Brain microvascular endothelial cell (primary cell): ENCODE results near the gene MSI2.

ENCODE experiments used
- DNase-seq: peaks from one replicate; pipeline ENCODE4 v3.0.0-alpha.2; 2020
- H3K27ac ChIP-seq: fragments of 250-450 bp; sonication (Bioruptor Pico); 2 replicates; pipeline ENCODE4 v1.5.1; 2020; ENCODE audit warnings: mild to moderate bottlenecking, moderate library complexity
- H3K27me3 ChIP-seq: fragments of 250-450 bp; sonication (Bioruptor Pico); replicated peaks from 2 replicates; pipeline ENCODE4 v1.5.1; 2020; ENCODE audit warnings: mild to moderate bottlenecking
- H3K36me3 ChIP-seq: fragments of 250-450 bp; sonication (Bioruptor Pico); replicated peaks from 2 replicates; pipeline ENCODE4 v1.5.1; 2020; ENCODE audit warnings: mild to moderate bottlenecking
- H3K4me3 ChIP-seq: 2 replicates; pipeline ENCODE4 v1.5.1; 2011; ENCODE audit warnings: low read depth, mild to moderate bottlenecking, control low read depth, low read length, moderate library complexity
- in situ Hi-C: cut with HindIII; loops from 2 replicates; pipeline ENCODE4 v1.10.0; 2017; ENCODE audit warnings: low sequenced_read_pairs, low pct_ligation_motif_present
- TF ChIP-seq, protein P1 (sequence below): IDR thresholded peaks from 2 replicates; pipeline ENCODE4 v1.5.1; 2011; ENCODE audit warnings: low read depth, mild to moderate bottlenecking, moderate library complexity, low read length, control low read depth, inconsistent platforms; ENCODE audit errors: missing control alignments

MSI2 gene

DNA sequence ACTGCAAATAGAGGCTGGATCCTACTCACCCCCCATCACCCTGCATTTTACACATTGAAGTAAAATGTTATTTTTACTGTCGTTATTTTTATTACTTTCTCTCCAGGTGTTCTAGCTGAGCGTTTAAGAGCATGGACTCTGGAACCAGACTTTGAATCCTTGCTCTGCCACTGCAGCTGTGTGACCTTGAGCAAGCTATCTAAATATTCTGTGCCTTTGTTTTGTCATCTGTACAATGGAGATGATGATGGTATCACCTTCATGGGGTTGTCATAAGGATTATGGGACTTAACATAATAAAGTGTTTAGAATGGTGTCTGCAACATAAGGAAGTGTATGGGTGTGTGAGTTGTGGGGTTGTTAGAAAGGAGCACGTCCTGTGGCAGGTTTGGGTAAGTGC, 17.8 kb downstream of the MSI2 start:
- DNase-seq = no peak
- H3K36me3 ChIP-seq = no peaks in the 10 kb centered on the region
- TF ChIP-seq, protein P1, sequence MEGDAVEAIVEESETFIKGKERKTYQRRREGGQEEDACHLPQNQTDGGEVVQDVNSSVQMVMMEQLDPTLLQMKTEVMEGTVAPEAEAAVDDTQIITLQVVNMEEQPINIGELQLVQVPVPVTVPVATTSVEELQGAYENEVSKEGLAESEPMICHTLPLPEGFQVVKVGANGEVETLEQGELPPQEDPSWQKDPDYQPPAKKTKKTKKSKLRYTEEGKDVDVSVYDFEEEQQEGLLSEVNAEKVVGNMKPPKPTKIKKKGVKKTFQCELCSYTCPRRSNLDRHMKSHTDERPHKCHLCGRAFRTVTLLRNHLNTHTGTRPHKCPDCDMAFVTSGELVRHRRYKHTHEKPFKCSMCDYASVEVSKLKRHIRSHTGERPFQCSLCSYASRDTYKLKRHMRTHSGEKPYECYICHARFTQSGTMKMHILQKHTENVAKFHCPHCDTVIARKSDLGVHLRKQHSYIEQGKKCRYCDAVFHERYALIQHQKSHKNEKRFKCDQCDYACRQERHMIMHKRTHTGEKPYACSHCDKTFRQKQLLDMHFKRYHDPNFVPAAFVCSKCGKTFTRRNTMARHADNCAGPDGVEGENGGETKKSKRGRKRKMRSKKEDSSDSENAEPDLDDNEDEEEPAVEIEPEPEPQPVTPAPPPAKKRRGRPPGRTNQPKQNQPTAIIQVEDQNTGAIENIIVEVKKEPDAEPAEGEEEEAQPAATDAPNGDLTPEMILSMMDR = no peak
- H3K27ac ChIP-seq = no peak overlapping the region
- H3K27me3 ChIP-seq = no peaks in the 10 kb centered on the region
- H3K4me3 ChIP-seq = no peak overlapping the region
- in situ Hi-C loops = no loop called here

DNA sequence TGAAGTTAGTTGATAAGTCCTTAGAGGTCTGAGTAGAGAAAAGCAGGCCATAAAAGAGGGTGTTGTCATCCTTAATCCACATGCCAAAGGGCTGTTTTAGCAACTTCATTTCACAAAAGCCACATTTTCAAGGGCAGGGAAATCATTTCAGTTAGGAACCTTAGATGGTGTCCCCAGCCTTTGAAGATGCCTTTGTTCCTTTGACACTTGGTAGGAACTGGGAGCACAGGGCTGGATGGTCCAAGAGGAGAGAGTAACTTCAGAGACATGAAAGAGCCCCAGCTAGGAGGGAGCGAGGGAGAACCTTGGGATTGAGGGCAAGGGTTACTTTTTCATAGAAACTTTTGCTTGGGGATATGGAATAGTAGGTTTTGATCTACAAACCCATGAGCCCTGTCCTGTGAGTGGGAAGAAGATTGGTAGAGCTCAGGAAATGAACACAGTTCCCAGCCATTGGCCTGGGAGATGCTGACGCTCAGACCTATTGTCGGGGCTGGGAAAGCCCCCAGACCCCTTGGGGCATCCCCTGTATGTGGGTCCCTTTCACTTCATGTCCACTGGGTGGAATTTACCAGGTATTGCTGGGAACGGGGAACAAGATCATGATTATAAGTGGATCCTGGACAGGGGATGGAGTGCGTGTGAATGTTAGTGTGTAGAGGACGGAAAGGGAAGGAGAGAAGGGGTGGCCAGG, 18.9 kb downstream of the MSI2 start:
- DNase-seq = no peak
- no peaks in the 10 kb centered on the region for H3K36me3 ChIP-seq
- TF ChIP-seq, protein P1 = no peak

DNA sequence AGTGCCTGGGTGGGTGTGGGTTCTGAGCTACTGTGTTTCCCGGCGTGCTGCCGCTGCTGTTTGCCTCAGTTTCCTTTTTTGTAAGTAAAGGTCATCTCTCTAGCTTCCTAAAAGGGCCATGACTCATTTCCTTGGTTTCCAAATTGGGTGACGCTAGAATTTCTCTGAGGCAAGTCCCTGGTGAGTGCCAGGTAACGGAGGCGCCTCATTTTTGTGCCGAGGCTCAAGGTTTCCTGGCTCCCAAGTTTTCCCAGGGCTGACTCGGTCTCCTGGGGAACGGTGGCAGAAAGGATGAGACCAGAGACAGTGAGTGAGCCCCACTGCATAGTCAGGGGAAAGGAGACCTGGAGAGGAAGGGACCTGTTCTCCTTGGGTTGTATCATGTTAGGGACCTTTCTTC, 20.3 kb downstream of the MSI2 start:
- in situ Hi-C loops = no loop called here
- H3K4me3 ChIP-seq = no peak overlapping the region
- TF ChIP-seq, protein P1 = no peak
- no peak for DNase-seq
- no peaks in the 10 kb centered on the region for H3K36me3 ChIP-seq
- no peaks in the 10 kb centered on the region for H3K27me3 ChIP-seq
- no peak overlapping the region for H3K27ac ChIP-seq

More for the DNA sequence above, 18.9 kb downstream of the MSI2 start:
- in situ Hi-C loops = no loop called here
- Histone ChIP-seq H3K27me3 (no peaks in the 10 kb centered on the region), H3K4me3 (no peak overlapping the region), H3K27ac (no peak overlapping the region)

DNA sequence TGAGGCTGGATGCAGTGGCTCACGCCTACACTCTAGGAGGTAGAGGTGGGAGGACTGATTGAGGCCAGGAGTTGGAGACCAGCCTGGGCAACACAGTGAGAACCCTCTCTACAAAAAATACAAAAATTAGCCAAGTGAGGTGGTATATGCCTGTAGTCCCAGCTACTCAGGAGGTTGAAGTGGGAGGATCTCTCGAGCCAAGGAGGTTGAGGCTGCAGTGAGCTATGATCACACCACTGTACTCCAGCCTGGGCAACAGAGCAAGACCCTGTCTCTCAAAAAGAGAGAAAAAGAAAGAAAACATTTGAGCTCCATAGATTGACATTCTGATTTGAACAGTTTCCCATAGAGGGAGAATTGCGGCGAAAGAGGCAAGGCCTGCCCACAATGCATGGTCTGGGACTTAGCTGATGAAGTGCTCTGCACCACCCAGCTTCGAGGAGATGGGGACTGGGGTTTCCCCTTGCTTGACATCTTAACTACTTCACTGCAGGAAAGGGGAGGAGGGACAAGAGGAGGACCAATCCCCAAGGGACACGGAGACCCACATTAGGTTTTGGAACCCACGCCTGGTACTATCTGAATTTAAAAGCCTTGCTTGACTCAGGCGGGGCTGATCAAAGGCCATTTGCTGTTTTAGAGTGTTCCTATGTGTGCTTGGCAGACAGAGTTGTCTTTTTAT, 21.7 kb downstream of the MSI2 start:
- DNase-seq = no peak
- Histone ChIP-seq H3K36me3 (no peaks in the 10 kb centered on the region), H3K4me3 (no peak overlapping the region), H3K27ac (no peak overlapping the region), H3K27me3 (no peaks in the 10 kb centered on the region)
- in situ Hi-C loops = no loop called here
- TF ChIP-seq, protein P1 = no peak

DNA sequence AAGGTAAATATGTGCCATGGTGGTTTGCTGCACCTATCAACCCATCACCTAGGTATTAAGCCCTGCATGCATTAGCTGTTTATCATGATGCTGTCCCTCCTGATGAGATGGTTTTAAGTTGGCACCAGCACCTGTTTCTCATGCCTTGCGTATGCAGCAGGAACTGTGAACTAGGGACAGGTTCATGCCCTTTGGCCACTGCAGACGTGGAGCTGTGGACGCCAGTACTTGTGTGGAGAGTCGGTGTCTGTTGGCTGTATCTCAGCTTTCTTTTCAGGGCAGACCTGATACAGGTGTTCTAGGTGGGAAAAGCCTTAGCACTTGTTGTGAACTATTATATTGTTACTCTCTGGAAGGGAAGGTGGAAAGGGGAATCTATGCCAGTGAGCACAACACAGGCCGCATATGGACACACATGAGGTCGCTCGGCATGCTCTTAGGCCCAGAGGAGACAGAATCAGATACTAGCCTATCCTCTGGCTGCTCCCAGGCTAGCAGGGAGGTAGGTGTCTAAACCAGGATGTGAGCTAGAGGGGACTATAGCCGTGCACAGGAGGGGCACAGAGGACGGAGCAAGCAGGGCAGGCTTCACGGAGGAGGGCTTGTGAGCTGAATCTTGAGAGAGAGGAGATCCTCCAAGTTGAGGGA, 22.5 kb downstream of the MSI2 start:
- H3K36me3 ChIP-seq = no peaks in the 10 kb centered on the region
- H3K4me3 ChIP-seq = no peak overlapping the region
- DNase-seq = no peak
- TF ChIP-seq, protein P1 = no peak
- no peak overlapping the region for H3K27ac ChIP-seq
- no peaks in the 10 kb centered on the region for H3K27me3 ChIP-seq
- in situ Hi-C loops = no loop called here
